ENCODE data around the gene SNORC. TPM values are rescaled to one million over a fixed set of nuclear protein-coding genes. Genes with fewer than 3 reads are reported as not detected.

SNORC gene
- total RNA-seq, 2 donors from 2014 or later = 1.8 TPM; not detected in 1

- intact Hi-C loops (cut with DNase I) = no loop called here
- H3K4me3 ChIP-seq = no peak overlapping the region
- no peaks in the 10 kb centered on the region for H3K9me3 ChIP-seq
- H3K4me1 ChIP-seq = no peaks in the 10 kb centered on the region
- H3K27ac ChIP-seq = no peak overlapping the region
- DNase-seq (no peak), ATAC-seq (no peak)
- TF ChIP-seq POLR2A (IDR thresholded peaks at IDR 0.05) (no peak), CTCF (IDR thresholded peaks at IDR 0.05) (no peak)
- H3K36me3 ChIP-seq (replicated peaks in 1 of 2; ENCODE audit: insufficient read depth in 1 of 2, low read depth in 2 of 2) = no peaks in the 10 kb centered on the region
- 82 to 88% methylated on average over 9 to 11 of the region's 11 CpGs for WGBS, 2 donors
- H3K27me3 ChIP-seq = no peaks in the 10 kb centered on the region
Measured at GRCh38 chr2:232920055-232920454, 50.0 kb downstream of the SNORC start.

- Histone ChIP-seq H3K27ac (no peak overlapping the region), H3K27me3 (no peaks in the 10 kb centered on the region), H3K36me3 (replicated peaks in 1 of 2; ENCODE audit: insufficient read depth in 1 of 2, low read depth in 2 of 2) (no peaks in the 10 kb centered on the region), H3K4me1 (no peaks in the 10 kb centered on the region), H3K9me3 (no peaks in the 10 kb centered on the region), H3K4me3 (no peak overlapping the region)
- TF ChIP-seq POLR2A (IDR thresholded peaks at IDR 0.05) (no peak), CTCF (IDR thresholded peaks at IDR 0.05) (no peak)
- no peak for ATAC-seq
- intact Hi-C loops (cut with DNase I) = no loop called here
- 66 to 67% methylated on average over 3 of the region's 3 CpGs for WGBS, 2 donors
- no peak for DNase-seq
Measured at GRCh38 chr2:232920760-232921159, 50.7 kb downstream of the SNORC start.

- no peaks in the 10 kb centered on the region for H3K27me3 ChIP-seq
- H3K36me3 ChIP-seq (replicated peaks in 1 of 2; ENCODE audit: insufficient read depth in 1 of 2, low read depth in 2 of 2) = no peaks in the 10 kb centered on the region
- intact Hi-C loops (cut with DNase I) = no loop called here
- peaks cover 13% of the 10 kb centered on the region for H3K4me1 ChIP-seq
- H3K4me3 ChIP-seq = no peak overlapping the region
- no peak for ATAC-seq
- no peak for TF ChIP-seq POLR2A (IDR thresholded peaks at IDR 0.05)
- TF ChIP-seq CTCF (IDR thresholded peaks at IDR 0.05) = no peak
- no peak for DNase-seq
- H3K27ac ChIP-seq = no peak overlapping the region
- H3K9me3 ChIP-seq = no peaks in the 10 kb centered on the region
Measured at GRCh38 chr2:232924433-232924832, 54.4 kb downstream of the SNORC start.

GRCh38 chr2:232925153-232925820, 55.2 kb downstream of the SNORC start:
- no peak for ATAC-seq
- DNase-seq = no peak
- TF ChIP-seq POLR2A (IDR thresholded peaks at IDR 0.05) = no peak
- TF ChIP-seq CTCF (IDR thresholded peaks at IDR 0.05) = no peak
- Histone ChIP-seq H3K27me3 (no peaks in the 10 kb centered on the region), H3K36me3 (replicated peaks in 1 of 2; ENCODE audit: insufficient read depth in 1 of 2, low read depth in 2 of 2) (no peaks in the 10 kb centered on the region), H3K27ac (no peak overlapping the region), H3K4me1 (peaks cover 13% of the 10 kb centered on the region), H3K9me3 (no peaks in the 10 kb centered on the region), H3K4me3 (no peak overlapping the region)
- WGBS, 2 donors = 64 to 77% methylated on average over 3 to 11 of the region's 11 CpGs
- intact Hi-C loops (cut with DNase I) = no loop called here

GRCh38 chr2:232925821-232926156, 55.7 kb downstream of the SNORC start:
- WGBS, 2 donors = 73 to 87% methylated on average over 9 to 11 of the region's 11 CpGs
- H3K27me3 ChIP-seq = no peaks in the 10 kb centered on the region
- H3K36me3 ChIP-seq (replicated peaks in 1 of 2; ENCODE audit: insufficient read depth in 1 of 2, low read depth in 2 of 2) = no peaks in the 10 kb centered on the region
- no peak overlapping the region for H3K4me3 ChIP-seq
- intact Hi-C loops (cut with DNase I) = no loop called here
- H3K4me1 ChIP-seq = peaks cover 13% of the 10 kb centered on the region
- DNase-seq = no peak
- TF ChIP-seq CTCF (IDR thresholded peaks at IDR 0.05) = no peak
- no peak for TF ChIP-seq POLR2A (IDR thresholded peaks at IDR 0.05)
- no peak for ATAC-seq
- H3K27ac ChIP-seq = no peak overlapping the region
- H3K9me3 ChIP-seq = no peaks in the 10 kb centered on the region

All from body of pancreas (tissue), 4 donors.